HepG2 (cell line): ENCODE data around the gene PIK3CG. TPM values are rescaled to one million over a fixed set of nuclear protein-coding genes. Genes with fewer than 3 reads are reported as not detected.

Experiments
- ATAC-seq: fragments of 200-7000 bp; cut with Tn5 transposase; 3 replicates; pipeline ENCODE4 v1.9.1; 2020; ENCODE audit warnings: mild to moderate bottlenecking, moderate library complexity
- BruUV-seq: library from RNA; stranded (reverse); fragments of 400-500 nt; replicated peaks from 2 replicates; lab custom pipeline; 2021; lab: Mats Ljungman, UMichigan
- CTCF ChIA-PET: fragments of 300-600 bp; formaldehyde crosslinking; extraction: SDS; loops from one replicate; lab custom pipeline; 2021; ENCODE audit warnings: low total read pairs, inconsistent platforms, low intra/inter-chr PET ratio; lab: Yijun Ruan, JAX
- POLR2A ChIA-PET: fragments of 350-600 bp; sonication (Branson Sonifier 250); formaldehyde crosslinking; loops from one replicate; lab custom pipeline; 2020; ENCODE audit warnings: antibody characterized with exemption, inconsistent platforms; lab: Yijun Ruan, JAX
- DNase-seq: peaks from one replicate; pipeline ENCODE4 v3.0.0-alpha.2; 2015; ENCODE audit warnings: low spot score
- FAIRE-seq: peaks from 3 replicates; lab custom pipeline; 2011; peaks lifted over from hg19 to GRCh38; lab: Jason Lieb, UNC
- H2AFZ ChIP-seq: one replicate; pipeline ENCODE4 v1.6.1; 2011; ENCODE audit warnings: low read length, inconsistent platforms
- H3K27ac ChIP-seq: fragments of 300-600 bp; 3 replicates; pipeline ENCODE4 v1.8.0; 2011; ENCODE audit warnings: mixed run types, mild to moderate bottlenecking, mixed read lengths, low read length, inconsistent platforms; ENCODE audit not compliant: insufficient read depth; ENCODE audit errors: extremely low read length
- H3K27me3 ChIP-seq, 2 experiments: fragments of 200-600 bp in 1 of 2; 2 replicates in 1 of 2; 3 replicates in 1 of 2; pipeline versions ENCODE4 v1.6.0 to v1.8.0; 2011; ENCODE audit warnings: low read length in 2 of 2, mild to moderate bottlenecking in 2 of 2, moderate library complexity in 2 of 2, inconsistent platforms in 1 of 2; ENCODE audit not compliant: insufficient read depth in 2 of 2, control insufficient read depth in 1 of 2
- H3K36me3 ChIP-seq, 2 experiments: fragments of 200-600 bp in 1 of 2; replicated peaks in 1 of 2; 2 replicates in 1 of 2; 3 replicates in 1 of 2; pipeline versions ENCODE4 v1.5.1 to v1.8.0; 2011; ENCODE audit warnings: low read length in 2 of 2, inconsistent platforms in 1 of 2; ENCODE audit not compliant: insufficient read depth in 2 of 2, control insufficient read depth in 1 of 2
- H3K4me1 ChIP-seq: 2 replicates; pipeline ENCODE4 v1.5.1; 2012; ENCODE audit warnings: low read length, inconsistent platforms; ENCODE audit not compliant: insufficient read depth
- H3K4me2 ChIP-seq: 2 replicates; pipeline ENCODE4 v1.6.0; 2011; ENCODE audit warnings: low read depth, low read length, inconsistent platforms
- H3K4me3 ChIP-seq, 3 experiments: fragments of 200-600 bp in 1 of 3; sonication (generic), shearing (Covaris generic) in 1 of 3; replicated peaks in 1 of 3; 2 replicates each; pipeline ENCODE4 v1.5.1; 2011 to 2016; ENCODE audit warnings: low read length in 3 of 3, inconsistent platforms in 2 of 3, low read depth in 2 of 3, mild to moderate bottlenecking in 2 of 3, control low read depth in 1 of 3, mixed read lengths in 1 of 3; ENCODE audit not compliant: insufficient read depth in 1 of 3
- H3K79me2 ChIP-seq: one replicate; pipeline ENCODE4 v1.6.1; 2011; ENCODE audit warnings: low read length, inconsistent platforms; ENCODE audit not compliant: insufficient read depth
- H3K9ac ChIP-seq: 2 replicates; pipeline ENCODE4 v1.6.0; 2011; ENCODE audit warnings: mild to moderate bottlenecking, low read depth, low read length, inconsistent platforms; ENCODE audit not compliant: insufficient read depth
- H3K9me3 ChIP-seq: 2 replicates; pipeline ENCODE4 v1.5.1; 2012; ENCODE audit warnings: mild to moderate bottlenecking, low read length
- H4K20me1 ChIP-seq: 2 replicates; pipeline ENCODE4 v1.6.0; 2011; ENCODE audit warnings: inconsistent platforms, mild to moderate bottlenecking, low read length, moderate library complexity; ENCODE audit not compliant: insufficient read depth
- KLF12 ChIP-seq: sonication (generic); formaldehyde crosslinking; IDR thresholded peaks from 2 replicates; pipeline ENCODE4 v1.4.0; 2020; ENCODE audit warnings: missing genetic modification reagents, borderline replicate concordance
- NBN ChIP-seq: fragments of 450-650 bp; conservative IDR thresholded peaks from 2 replicates; pipeline ENCODE4 v1.6.1; 2017
- POLR2AphosphoS5 ChIP-seq: IDR thresholded peaks from 2 replicates; pipeline ENCODE4 v1.6.1; 2012; ENCODE audit warnings: low read depth, low read length
- RFX1 ChIP-seq: fragments of 450-650 bp; IDR thresholded peaks from 2 replicates; pipeline ENCODE4 v1.6.1; 2017
- SMARCC2 ChIP-seq: fragments of 450-650 bp; IDR thresholded peaks from 2 replicates; pipeline ENCODE4 v1.6.1; 2017; ENCODE audit warnings: antibody characterized with exemption, mild to moderate bottlenecking
- SMYD3 ChIP-seq: sonication (generic); formaldehyde crosslinking; IDR thresholded peaks from 2 replicates; pipeline ENCODE4 v1.8.1; 2023; ENCODE audit warnings: mild to moderate bottlenecking, missing genetic modification reagents
- ZBTB26 ChIP-seq: IDR thresholded peaks from 2 replicates; pipeline ENCODE4 v1.6.1; 2016; ENCODE audit warnings: missing compliant biosample characterization, missing genetic modification reagents, borderline replicate concordance
- ZFP82 ChIP-seq: sonication (generic); formaldehyde crosslinking; IDR thresholded peaks from 2 replicates; pipeline ENCODE4 v1.5.1; 2020; ENCODE audit warnings: mild to moderate bottlenecking, missing genetic modification reagents, borderline replicate concordance
- ZNF552 ChIP-seq: sonication (generic); formaldehyde crosslinking; IDR thresholded peaks from 2 replicates; pipeline ENCODE4 v1.9.0; 2022; ENCODE audit warnings: missing genetic modification reagents, mild to moderate bottlenecking, borderline replicate concordance
- ZNF616 ChIP-seq: sonication (generic); formaldehyde crosslinking; IDR thresholded peaks from 2 replicates; pipeline ENCODE4 v1.5.0; 2020; ENCODE audit warnings: low read depth, mild to moderate bottlenecking, missing genetic modification reagents
- WGBS: methylation state at CpG from one replicate; pipeline ENCODE4 v1.1.6; 2017; ENCODE audit warnings: low lambda C conversion rate; 5-methylcytosine and 5-hydroxymethylcytosine counted together
- in situ Hi-C: cut with HindIII; loops from 2 replicates; pipeline ENCODE4 v1.10.0; 2017; ENCODE audit warnings: low pct_unique_long_range_greater_than_20kb; ENCODE audit not compliant: extremely low pct_ligation_motif_present
- intact Hi-C: fragments of 100-400 bp; cut with micrococcal nuclease; formaldehyde crosslinking; loops from one replicate; pipeline ENCODE4 v1.10.0; 2022; ENCODE audit not compliant: unreplicated experiment
- polyA plus RNA-seq, 8 experiments: library from polyadenylated mRNA; depleted of rRNA in 3 of 8; stranded (reverse) in 7 of 8; unstranded in 1 of 8; fragments of >200 nt; fragmentation: Illumina TruSeq in 4 of 8; extraction: Trizol in 4 of 8; gene quantifications; 2 replicates each; pipeline versions ENCODE4 v1.2.1 to v1.2.3, GENCODE V29; 2011 to 2016; ENCODE audit warnings: low read depth in 4 of 8, missing spikeins in 1 of 8, mixed read lengths in 1 of 8; ENCODE audit not compliant: insufficient read depth in 1 of 8
- total RNA-seq, 5 experiments: library from RNA; depleted of rRNA; stranded (reverse); fragments of >200 nt; fragmentation: Illumina TruSeq; extraction: Trizol; gene quantifications; 2 replicates each; pipeline ENCODE4 v1.2.3, GENCODE V29; 2016; ENCODE audit warnings: low read depth in 1 of 5
- TF ChIP-seq, protein P1 (sequence below): sonication (generic); formaldehyde crosslinking; conservative IDR thresholded peaks from 2 replicates; pipeline ENCODE4 v1.4.0; 2020; ENCODE audit warnings: missing genetic modification reagents

The PIK3CG gene
- total and polyA plus RNA-seq, 2 of the 13 experiments (the other 11 are each of a cell fraction or from before 2014, with no cell fraction given) = not detected

- no TSS peak for BruUV-seq
- intact Hi-C loops = no loop called here
- no peaks in the 10 kb centered on the region; a peak in 1 of 5 replicates for H3K27me3 ChIP-seq
- ATAC-seq (no peak), DNase-seq (no peak), FAIRE-seq (no peak)
- no peaks in the 10 kb centered on the region for H4K20me1 ChIP-seq
- H3K9ac ChIP-seq = no peak overlapping the region
- H3K4me1 ChIP-seq = no peaks in the 10 kb centered on the region
- H3K36me3 ChIP-seq = no peaks in the 10 kb centered on the region
- no peak overlapping the region for H3K4me3 ChIP-seq
- in situ Hi-C loops = no loop called here
- CTCF ChIA-PET = no interaction called here
- no peak overlapping the region for H2AFZ ChIP-seq
- POLR2A ChIA-PET = no interaction called here
- no peak overlapping the region for H3K27ac ChIP-seq
- H3K79me2 ChIP-seq = no peaks in the 10 kb centered on the region
- H3K4me2 ChIP-seq = no peak overlapping the region
- TF ChIP-seq POLR2AphosphoS5 (no peak), ZNF616 (no peak), ZBTB26 (CRISPR knock-in tag) (no peak), NBN (no peak), SMYD3 (no peak), ZFP82 (CRISPR knock-in tag) (no peak), KLF12 (CRISPR knock-in tag) (no peak), RFX1 (no peak), ZNF552 (no peak), SMARCC2 (no peak)
- TF ChIP-seq, protein P1, sequence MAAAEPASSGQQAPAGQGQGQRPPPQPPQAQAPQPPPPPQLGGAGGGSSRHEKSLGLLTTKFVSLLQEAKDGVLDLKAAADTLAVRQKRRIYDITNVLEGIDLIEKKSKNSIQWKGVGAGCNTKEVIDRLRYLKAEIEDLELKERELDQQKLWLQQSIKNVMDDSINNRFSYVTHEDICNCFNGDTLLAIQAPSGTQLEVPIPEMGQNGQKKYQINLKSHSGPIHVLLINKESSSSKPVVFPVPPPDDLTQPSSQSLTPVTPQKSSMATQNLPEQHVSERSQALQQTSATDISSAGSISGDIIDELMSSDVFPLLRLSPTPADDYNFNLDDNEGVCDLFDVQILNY (CRISPR knock-in tag) = no peak
- TF ChIP-seq, all 625 proteins: peak for 0
- WGBS = 6% methylated on average over 8 of the region's 8 CpGs
- no peaks in the 10 kb centered on the region for H3K9me3 ChIP-seq
Measured at GRCh38 chr7:106862317-106863089, 2.6 kb upstream of the PIK3CG start.
